HL-60 (cell line): ENCODE data around the gene TGM1.

Experiments used
- DNase-seq, 2 experiments: peaks; one replicate each; pipeline ENCODE4 v3.0.0-alpha.2; 2010 to 2020; ENCODE audit warnings: low read depth in 1 of 2, low spot score in 1 of 2
- H3K27ac ChIP-seq: fragments of 250-450 bp; sonication (Bioruptor Pico); replicated peaks from 2 replicates; pipeline ENCODE4 v1.5.1; 2020; ENCODE audit warnings: mild to moderate bottlenecking, moderate library complexity
- H3K27me3 ChIP-seq: fragments of 250-450 bp; sonication (Bioruptor Pico); 2 replicates; pipeline ENCODE4 v1.5.1; 2021; ENCODE audit warnings: mild to moderate bottlenecking, moderate library complexity; ENCODE audit not compliant: insufficient read depth, poor library complexity, severe bottlenecking
- H3K4me3 ChIP-seq: replicated peaks from 2 replicates; pipeline ENCODE4 v1.5.1; 2011; ENCODE audit warnings: mild to moderate bottlenecking, control low read depth, low read length; ENCODE audit not compliant: insufficient read depth
- CTCF ChIP-seq: IDR thresholded peaks from one replicate; pipeline ENCODE4 v1.5.1; 2011; ENCODE audit warnings: low read length, control low read depth, inconsistent platforms; ENCODE audit not compliant: insufficient read depth
- GABPA ChIP-seq: IDR thresholded peaks from 2 replicates; pipeline ENCODE4 v1.6.1; 2012; ENCODE audit warnings: low read depth
- POLR2AphosphoS5 ChIP-seq: IDR thresholded peaks from 2 replicates; pipeline ENCODE4 v1.6.1; 2012; ENCODE audit warnings: low read depth
- REST ChIP-seq: IDR thresholded peaks from 2 replicates; pipeline ENCODE4 v1.6.1; 2012; ENCODE audit warnings: low read depth; ENCODE audit not compliant: insufficient replicate concordance
- SPI1 ChIP-seq: IDR thresholded peaks from 2 replicates; pipeline ENCODE4 v1.6.1; 2012; ENCODE audit warnings: low read depth, mild to moderate bottlenecking, borderline replicate concordance

TGM1 gene

DNA sequence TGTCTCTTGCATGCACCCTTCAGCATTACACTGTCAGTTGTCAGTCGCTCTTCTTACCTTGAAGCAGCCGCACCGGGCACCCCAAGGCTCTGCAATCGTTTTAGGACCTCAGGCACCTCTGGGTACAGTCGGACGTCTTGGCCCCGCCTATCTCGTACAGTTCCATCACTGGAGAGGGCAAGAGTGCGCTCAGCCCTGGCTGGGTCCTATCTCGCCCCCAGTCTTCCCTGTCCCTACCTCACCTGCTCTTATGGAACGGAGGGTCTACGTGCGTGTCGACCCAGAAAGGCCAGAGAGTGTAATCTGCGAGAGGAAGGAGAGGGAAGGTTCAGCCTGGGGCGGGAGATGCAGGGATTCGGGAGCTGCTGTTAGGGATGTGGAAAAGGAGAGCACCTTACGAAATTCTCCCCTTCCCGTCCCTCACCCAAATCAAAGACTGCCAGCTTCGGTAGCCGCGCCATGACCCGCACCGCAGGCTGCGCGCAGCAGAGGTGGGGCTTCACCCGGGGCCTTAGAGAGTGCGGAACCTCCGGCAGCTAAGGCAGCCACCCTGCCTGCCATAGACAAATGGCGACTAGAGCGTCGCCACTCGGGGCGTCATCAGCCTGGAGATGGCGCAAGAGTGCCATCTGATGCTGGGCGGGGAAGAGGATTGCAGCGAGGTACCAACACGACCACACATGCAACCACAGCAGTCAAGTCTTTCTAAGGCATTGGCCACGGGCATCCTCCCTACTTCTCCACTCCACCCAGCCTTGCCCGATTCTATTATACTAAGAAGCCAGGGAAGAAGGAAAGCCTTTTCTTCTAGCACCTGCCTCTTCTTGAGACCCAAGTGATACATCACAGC is 47.3 kb downstream of the TGM1 start, which contains the start of gene MDP1:
Gene MDP1, minus strand, starts transcription at position 572 of the 850 bp plus-strand sequence. Its CDS starts 111 bp downstream, at position 461.
- no peak for TF ChIP-seq REST
- TF ChIP-seq POLR2AphosphoS5: peak; percentile 95
- TF ChIP-seq SPI1: peak; percentile 7; the same call in 1 of the 2 replicates
- TF ChIP-seq CTCF: peak; percentile 10
- Histone ChIP-seq H3K27ac (peak within 1 kb of the TSS; percentile 72), H3K4me3 (peak within 1 kb of the TSS; percentile 93), H3K27me3 (no peaks in the 10 kb centered on the region)
- DNase-seq: peak; percentile 94

- H3K27me3 ChIP-seq: no peaks in the 10 kb centered on the region
- H3K4me3 ChIP-seq: peak overlapping the region; percentile 19
- no peak for DNase-seq
- TF ChIP-seq REST (no peak), GABPA (no peak), SPI1 (no peak), CTCF (no peak), POLR2AphosphoS5 (no peak)
- peak overlapping the region; percentile 94 for H3K27ac ChIP-seq
Observed at GRCh38 chr14:24213866-24214662, 48.9 kb downstream of the TGM1 start.

- Histone ChIP-seq H3K27me3 (no peaks in the 10 kb centered on the region), H3K4me3 (peak within 1 kb of the TSS; percentile 68), H3K27ac (peak within 1 kb of the TSS; percentile 94)
- peak; percentile 99 for DNase-seq
- TF ChIP-seq REST (peak; percentile 46), GABPA (no peak), SPI1 (peak; percentile 19; the same call in 1 of the 2 replicates), POLR2AphosphoS5 (peak; percentile 98)
Observed at GRCh38 chr14:24212924-24213865, 49.8 kb downstream of the TGM1 start, which contains the start of gene CHMP4A. TSS of gene CHMP4A (minus strand) at chr14:24213488. CDS start at chr14:24213439, 49 bp downstream.
